ENCODE data around the gene HTRA3.

GRCh38 chr4:8332038-8332857 lies 62.7 kb downstream of the HTRA3 start:
- TF ChIP-seq CHD1 (IDR thresholded peaks at IDR 0.05; ENCODE audit: low read depth, low read length) = no peak
- TF ChIP-seq RCOR1 (IDR thresholded peaks at IDR 0.05; ENCODE audit: insufficient replicate concordance, low read length) = no peak
- no peak for TF ChIP-seq POLR2A (IDR thresholded peaks at IDR 0.05; ENCODE audit: low read depth, low read length)
- TF ChIP-seq CTCF (conservative IDR thresholded peaks at IDR 0.05; ENCODE audit: low read depth, low read length) = no peak
- TF ChIP-seq RFX5 (IDR thresholded peaks at IDR 0.05; ENCODE audit: low read depth, low read length) = no peak
- TF ChIP-seq RAD21 (IDR thresholded peaks at IDR 0.05; ENCODE audit: low read length) = no peak
- no peak for TF ChIP-seq CEBPB (IDR thresholded peaks at IDR 0.05; ENCODE audit: low read depth, low read length)
- TF ChIP-seq MXI1 (IDR thresholded peaks at IDR 0.05; ENCODE audit: borderline replicate concordance, low read depth, low read length) = no peak
- no peak for TF ChIP-seq ELK1 (IDR thresholded peaks at IDR 0.05; ENCODE audit: borderline replicate concordance, low read depth, low read length)
- no peak for TF ChIP-seq SMC3 (IDR thresholded peaks at IDR 0.05; ENCODE audit: low read depth, low read length)
- TF ChIP-seq FOS (IDR thresholded peaks at IDR 0.05; ENCODE audit: low read depth, low read length) = no peak
- no peak for TF ChIP-seq USF2 (IDR thresholded peaks at IDR 0.05; ENCODE audit: low read depth, low read length)
- TF ChIP-seq MAZ (IDR thresholded peaks at IDR 0.05; ENCODE audit: borderline replicate concordance, low read depth, low read length) = no peak
- no peak for TF ChIP-seq MAFK (IDR thresholded peaks at IDR 0.05; ENCODE audit: low read depth, low read length)

Data from IMR-90 (cell line).